Measurements from ENCODE around the gene RNASE8.

DNA sequence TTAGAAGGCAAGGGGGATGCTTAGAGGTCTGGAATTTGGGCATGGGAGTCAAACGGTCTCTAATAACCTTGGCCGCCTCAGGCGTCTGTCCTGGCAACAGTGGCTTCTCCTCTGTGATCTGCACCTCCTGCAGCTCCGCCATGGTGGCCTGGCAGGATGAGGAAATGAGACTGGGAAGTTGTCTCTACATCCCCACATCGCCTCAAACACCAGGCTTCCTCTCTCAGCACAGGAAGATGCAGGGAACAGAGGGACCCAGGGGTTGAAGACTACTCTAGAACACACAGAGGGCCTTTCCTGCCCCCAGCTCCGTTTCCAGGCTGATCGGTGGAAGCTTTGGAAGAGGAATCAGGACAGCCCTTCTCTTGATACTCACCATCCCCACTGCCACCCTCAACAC lies 34.4 kb upstream of the RNASE8 start:
- TF ChIP-seq, protein P1, sequence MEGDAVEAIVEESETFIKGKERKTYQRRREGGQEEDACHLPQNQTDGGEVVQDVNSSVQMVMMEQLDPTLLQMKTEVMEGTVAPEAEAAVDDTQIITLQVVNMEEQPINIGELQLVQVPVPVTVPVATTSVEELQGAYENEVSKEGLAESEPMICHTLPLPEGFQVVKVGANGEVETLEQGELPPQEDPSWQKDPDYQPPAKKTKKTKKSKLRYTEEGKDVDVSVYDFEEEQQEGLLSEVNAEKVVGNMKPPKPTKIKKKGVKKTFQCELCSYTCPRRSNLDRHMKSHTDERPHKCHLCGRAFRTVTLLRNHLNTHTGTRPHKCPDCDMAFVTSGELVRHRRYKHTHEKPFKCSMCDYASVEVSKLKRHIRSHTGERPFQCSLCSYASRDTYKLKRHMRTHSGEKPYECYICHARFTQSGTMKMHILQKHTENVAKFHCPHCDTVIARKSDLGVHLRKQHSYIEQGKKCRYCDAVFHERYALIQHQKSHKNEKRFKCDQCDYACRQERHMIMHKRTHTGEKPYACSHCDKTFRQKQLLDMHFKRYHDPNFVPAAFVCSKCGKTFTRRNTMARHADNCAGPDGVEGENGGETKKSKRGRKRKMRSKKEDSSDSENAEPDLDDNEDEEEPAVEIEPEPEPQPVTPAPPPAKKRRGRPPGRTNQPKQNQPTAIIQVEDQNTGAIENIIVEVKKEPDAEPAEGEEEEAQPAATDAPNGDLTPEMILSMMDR (IDR thresholded peaks at IDR 0.05), result no peak
- no peak for TF ChIP-seq ZFX (IDR thresholded peaks at IDR 0.05; ENCODE audit: borderline replicate concordance)
